ENCODE data around the gene CLDN2. TPM values are rescaled to one million over a fixed set of nuclear protein-coding genes. Genes with fewer than 3 reads are reported as not detected.

The CLDN2 gene
- total RNA-seq, 2 donors from 2014 or later, result not detected

DNA sequence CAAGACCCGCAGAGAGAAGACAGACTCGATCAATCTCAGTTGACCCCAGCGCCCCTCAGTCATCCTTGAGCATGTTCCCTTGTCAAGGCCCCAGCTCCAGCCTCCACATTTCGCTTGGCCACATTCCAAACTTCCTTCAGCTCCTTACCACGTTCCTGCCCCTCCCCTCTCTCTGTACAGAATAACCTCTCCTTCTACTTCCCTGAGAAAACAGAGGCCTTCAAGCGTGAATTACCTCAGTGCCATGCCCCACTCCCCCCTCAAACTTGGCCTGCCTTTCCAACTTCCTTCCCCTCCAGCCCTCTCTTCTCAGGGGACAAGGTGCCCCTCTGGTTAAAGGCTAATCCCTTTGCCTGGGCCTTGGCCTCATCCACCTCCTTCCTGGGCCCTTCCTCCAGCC lies 13.8 kb upstream of the CLDN2 start:
- Histone ChIP-seq H3K9me3 (ENCODE audit: control insufficient read depth, low read length) (no peaks in the 10 kb centered on the region), H3K36me3 (ENCODE audit: control insufficient read depth, insufficient read depth, low read length) (no peaks in the 10 kb centered on the region), H3K27ac (ENCODE audit: low read depth, low read length) (no peak overlapping the region), H3K27me3 (ENCODE audit: control insufficient read depth, insufficient read depth, low read length, poor library complexity, severe bottlenecking) (no peaks in the 10 kb centered on the region), H3K9ac (ENCODE audit: extremely low read depth, low read length, poor library complexity, severe bottlenecking) (no peak overlapping the region), H3K4me1 (ENCODE audit: control insufficient read depth, insufficient read depth, low read length) (peaks cover 5% of the 10 kb centered on the region), H3K4me3 (ENCODE audit: low read length) (no peak overlapping the region)
- DNase-seq, result no peak
- Mint-ChIP-seq H3K27me3 (ENCODE audit: insufficient read depth) (peaks cover 34% of the 10 kb centered on the region), H3K4me3 (no peak overlapping the region), H3K27ac (no peak overlapping the region), H3K36me3 (ENCODE audit: low read depth) (no peaks in the 10 kb centered on the region), H3K4me1 (peaks cover 11% of the 10 kb centered on the region), H3K9me3 (peaks cover 60% of the 10 kb centered on the region)
- TF ChIP-seq, protein P1, sequence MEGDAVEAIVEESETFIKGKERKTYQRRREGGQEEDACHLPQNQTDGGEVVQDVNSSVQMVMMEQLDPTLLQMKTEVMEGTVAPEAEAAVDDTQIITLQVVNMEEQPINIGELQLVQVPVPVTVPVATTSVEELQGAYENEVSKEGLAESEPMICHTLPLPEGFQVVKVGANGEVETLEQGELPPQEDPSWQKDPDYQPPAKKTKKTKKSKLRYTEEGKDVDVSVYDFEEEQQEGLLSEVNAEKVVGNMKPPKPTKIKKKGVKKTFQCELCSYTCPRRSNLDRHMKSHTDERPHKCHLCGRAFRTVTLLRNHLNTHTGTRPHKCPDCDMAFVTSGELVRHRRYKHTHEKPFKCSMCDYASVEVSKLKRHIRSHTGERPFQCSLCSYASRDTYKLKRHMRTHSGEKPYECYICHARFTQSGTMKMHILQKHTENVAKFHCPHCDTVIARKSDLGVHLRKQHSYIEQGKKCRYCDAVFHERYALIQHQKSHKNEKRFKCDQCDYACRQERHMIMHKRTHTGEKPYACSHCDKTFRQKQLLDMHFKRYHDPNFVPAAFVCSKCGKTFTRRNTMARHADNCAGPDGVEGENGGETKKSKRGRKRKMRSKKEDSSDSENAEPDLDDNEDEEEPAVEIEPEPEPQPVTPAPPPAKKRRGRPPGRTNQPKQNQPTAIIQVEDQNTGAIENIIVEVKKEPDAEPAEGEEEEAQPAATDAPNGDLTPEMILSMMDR (conservative IDR thresholded peaks at IDR 0.05), result no peak
- WGBS, 2 experiments (ENCODE audit: insufficient coverage in 1 of 2, insufficient read length in 1 of 2), result 89 to 100% methylated on average over 1 to 6 of the region's 6 CpGs

DNA sequence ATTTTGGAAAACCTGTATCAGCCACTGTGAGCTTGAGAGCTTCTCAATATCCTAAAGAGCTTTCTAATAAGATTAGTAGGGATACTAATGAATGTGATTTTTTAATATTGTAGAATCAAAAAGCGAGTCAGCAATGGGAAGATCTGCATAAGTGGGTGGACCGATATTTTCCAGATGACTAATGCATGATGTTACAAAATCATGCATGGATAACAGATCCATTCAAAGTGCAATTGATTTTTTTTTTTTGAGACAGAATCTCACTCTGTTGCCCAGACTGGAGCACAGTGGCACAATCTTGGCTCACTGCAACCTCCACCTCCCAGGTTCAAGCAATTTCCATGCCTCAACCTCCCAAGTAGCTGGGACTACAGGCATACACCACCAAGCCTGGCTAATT lies 7.3 kb upstream of the CLDN2 start:
- TF ChIP-seq, protein P1 (conservative IDR thresholded peaks at IDR 0.05), result no peak
- no peak for DNase-seq
- H3K36me3 Mint-ChIP-seq (ENCODE audit: low read depth), result no peaks in the 10 kb centered on the region
- peaks cover 60% of the 10 kb centered on the region for H3K9me3 Mint-ChIP-seq
- no peaks in the 10 kb centered on the region for H3K27me3 ChIP-seq (ENCODE audit: control insufficient read depth, insufficient read depth, low read length, poor library complexity, severe bottlenecking)
- no peak overlapping the region for H3K4me3 ChIP-seq (ENCODE audit: low read length)
- peaks cover 23% of the 10 kb centered on the region for H3K27me3 Mint-ChIP-seq (ENCODE audit: insufficient read depth)
- 87% methylated on average over 2 of the region's 2 CpGs; no CpG with 5 or more reads in 1 of the 2 experiments for WGBS, 2 experiments (ENCODE audit: insufficient coverage in 1 of 2, insufficient read length in 1 of 2)
- no peaks in the 10 kb centered on the region for H3K4me1 Mint-ChIP-seq
- H3K4me1 ChIP-seq (ENCODE audit: control insufficient read depth, insufficient read depth, low read length), result no peaks in the 10 kb centered on the region
- no peak overlapping the region for H3K27ac Mint-ChIP-seq
- H3K27ac ChIP-seq (ENCODE audit: low read depth, low read length), result no peak overlapping the region
- no peak overlapping the region for H3K9ac ChIP-seq (ENCODE audit: extremely low read depth, low read length, poor library complexity, severe bottlenecking)
- H3K4me3 Mint-ChIP-seq, result no peak overlapping the region
- H3K9me3 ChIP-seq (ENCODE audit: control insufficient read depth, low read length), result no peaks in the 10 kb centered on the region
- H3K36me3 ChIP-seq (ENCODE audit: control insufficient read depth, insufficient read depth, low read length), result no peaks in the 10 kb centered on the region

DNA sequence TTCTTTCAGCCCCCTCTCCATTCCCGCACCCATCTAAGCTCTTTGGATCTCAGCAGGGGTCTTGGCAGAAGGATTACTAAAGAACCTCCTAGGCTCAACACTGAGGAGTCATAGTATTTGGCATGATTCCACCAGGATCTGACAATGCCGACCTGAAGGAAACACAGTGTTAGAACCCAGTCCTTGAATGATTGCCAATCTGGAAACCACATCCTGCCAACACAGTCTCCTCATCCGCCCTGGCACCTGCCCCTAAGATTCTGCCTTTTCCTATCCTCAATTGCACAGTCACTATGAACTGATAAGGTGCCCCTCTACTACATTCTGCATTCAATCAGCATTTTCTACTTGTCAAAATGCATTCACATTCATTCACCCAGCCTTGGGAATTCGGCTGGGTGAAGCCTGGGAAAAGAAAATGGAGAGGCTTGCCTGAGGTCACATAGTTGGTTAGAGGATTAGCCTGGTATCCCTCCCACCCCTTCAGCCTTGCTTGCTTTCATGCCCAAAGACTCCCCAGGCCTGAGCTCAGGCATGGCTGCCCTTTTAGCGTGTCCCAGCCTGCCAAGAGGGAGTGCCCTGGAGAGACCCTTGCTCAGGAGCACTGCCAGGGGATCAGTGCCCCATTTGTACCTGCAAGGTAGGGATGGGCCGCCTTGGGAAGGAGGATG lies 2.2 kb upstream of the CLDN2 start:
- H3K36me3 ChIP-seq (ENCODE audit: control insufficient read depth, insufficient read depth, low read length), result no peaks in the 10 kb centered on the region

More for the DNA sequence above, 2.2 kb upstream of the CLDN2 start:
- Mint-ChIP-seq H3K4me3 (no peak overlapping the region), H3K9me3 (peaks cover 44% of the 10 kb centered on the region), H3K27ac (no peak overlapping the region), H3K4me1 (peaks cover 5% of the 10 kb centered on the region), H3K27me3 (ENCODE audit: insufficient read depth) (peaks cover 21% of the 10 kb centered on the region), H3K36me3 (ENCODE audit: low read depth) (no peaks in the 10 kb centered on the region)
- Histone ChIP-seq H3K9ac (ENCODE audit: extremely low read depth, low read length, poor library complexity, severe bottlenecking) (no peak overlapping the region), H3K4me3 (ENCODE audit: low read length) (no peak overlapping the region), H3K27ac (ENCODE audit: low read depth, low read length) (no peak overlapping the region), H3K4me1 (ENCODE audit: control insufficient read depth, insufficient read depth, low read length) (no peaks in the 10 kb centered on the region), H3K9me3 (ENCODE audit: control insufficient read depth, low read length) (no peaks in the 10 kb centered on the region), H3K27me3 (ENCODE audit: control insufficient read depth, insufficient read depth, low read length, poor library complexity, severe bottlenecking) (no peaks in the 10 kb centered on the region)
- no peak for DNase-seq
- TF ChIP-seq, protein P1 (conservative IDR thresholded peaks at IDR 0.05), result no peak
- WGBS, 2 experiments (ENCODE audit: insufficient coverage in 1 of 2, insufficient read length in 1 of 2), result 88 to 100% methylated on average over 1 to 6 of the region's 6 CpGs
